Mesangial cell (primary cell): ENCODE measurements around the gene CSF3R. TPM values are rescaled to one million over a fixed set of nuclear protein-coding genes. Genes with fewer than 3 reads are reported as not detected.

ENCODE experiments used
- total RNA-seq: library from RNA; depleted of rRNA; stranded (reverse); fragments of >200 nt; gene quantifications from 2 replicates; pipeline ENCODE4 v1.2.3, GENCODE V29; 2015

CSF3R gene
- total RNA-seq: not detected in 2 replicates

GRCh38 chr1:36482724-36483388 is at the start of gene CSF3R:
CSF3R (minus strand) TSS chr1:36482913; CDS start chr1:36479496, 3,417 bp downstream.

GRCh38 chr1:36463803-36464604 is 18.7 kb downstream of the CSF3R start, which contains the start of gene MRPS15:
MRPS15 (minus strand) TSS chr1:36464384; CDS start chr1:36464275, 109 bp downstream.

GRCh38 chr1:36450270-36450918 is 32.3 kb downstream of the CSF3R start, which contains the start of gene OSCP1:
OSCP1 (minus strand) TSS chr1:36450451; CDS start chr1:36450369, 82 bp downstream.

Other genes starting within 250 kb of the CSF3R start
- gene SH3D21, start 176.5 kb downstream of the CSF3R start, total RNA-seq: 3.5 and 3.7 TPM in 2 replicates
- gene EVA1B, start 159.3 kb downstream of the CSF3R start, total RNA-seq: 234 and 597 TPM in 2 replicates
- 24.8 and 25.1 TPM in 2 replicates for gene STK40, start 97.0 kb downstream of the CSF3R start, total RNA-seq
- gene LSM10, start 85.0 kb downstream of the CSF3R start, total RNA-seq: 45.0 and 56.5 TPM in 2 replicates
- 7.5 and 12.0 TPM in 2 replicates for gene OSCP1, start 32.5 kb downstream of the CSF3R start, total RNA-seq
- gene MRPS15, start 18.5 kb downstream of the CSF3R start, total RNA-seq: 95.6 and 145 TPM in 2 replicates